GM23338 (cell line): Measurements from ENCODE around the gene ATR.

Experiments used
- CREB1 ChIP-seq: fragments of 250-450 bp; sonication (Bioruptor Pico); IDR thresholded peaks from 2 replicates; pipeline ENCODE4 v1.5.0; 2020; ENCODE audit warnings: low read depth, mild to moderate bottlenecking, moderate library complexity
- EZH2 ChIP-seq: fragments of 200-600 bp; sonication (generic); IDR thresholded peaks from one replicate; pipeline ENCODE4 v1.8.0; 2017; ENCODE audit warnings: antibody characterized with exemption, mild to moderate bottlenecking, low read depth; ENCODE audit not compliant: unreplicated experiment
- EZH2phosphoT487 ChIP-seq: fragments of 200-600 bp; sonication (generic); IDR thresholded peaks from one replicate; pipeline ENCODE4 v1.8.1; 2018; ENCODE audit warnings: antibody characterized with exemption; ENCODE audit not compliant: unreplicated experiment
- JUNB ChIP-seq: IDR thresholded peaks from one replicate; pipeline ENCODE4 v1.6.1; 2016; ENCODE audit warnings: antibody characterized with exemption; ENCODE audit not compliant: unreplicated experiment
- POLR2AphosphoS5 ChIP-seq: IDR thresholded peaks from 2 replicates; pipeline ENCODE4 v1.6.1; 2016; ENCODE audit warnings: antibody characterized with exemption, low read depth
- ZNF114 ChIP-seq: fragments of 250-450 bp; sonication (Bioruptor Pico); IDR thresholded peaks from 2 replicates; pipeline ENCODE4 v1.5.0; 2020; ENCODE audit warnings: mild to moderate bottlenecking, moderate library complexity
- TF ChIP-seq, protein P1 (sequence below), 2 experiments: fragments of 200-600 bp in 1 of 2; sonication (generic) in 1 of 2; conservative IDR thresholded peaks; 2 replicates each; pipeline versions ENCODE4 v1.5.1 to v1.6.1; 2016 to 2017; ENCODE audit warnings: antibody characterized with exemption in 2 of 2, low read depth in 2 of 2, mild to moderate bottlenecking in 2 of 2, moderate library complexity in 1 of 2
- TF ChIP-seq, protein P2 (sequence below): IDR thresholded peaks from one replicate; pipeline ENCODE4 v1.6.1; 2018; ENCODE audit warnings: antibody characterized with exemption; ENCODE audit not compliant: unreplicated experiment
- TF ChIP-seq, protein P3 (sequence below): fragments of 250-450 bp; sonication (Bioruptor Pico); IDR thresholded peaks from 2 replicates; pipeline ENCODE4 v1.5.0; 2020; ENCODE audit warnings: mild to moderate bottlenecking, moderate library complexity
- TF ChIP-seq, protein P4 (sequence below): IDR thresholded peaks from 2 replicates; pipeline ENCODE4 v1.6.1; 2016; ENCODE audit warnings: antibody characterized with exemption

DNA sequence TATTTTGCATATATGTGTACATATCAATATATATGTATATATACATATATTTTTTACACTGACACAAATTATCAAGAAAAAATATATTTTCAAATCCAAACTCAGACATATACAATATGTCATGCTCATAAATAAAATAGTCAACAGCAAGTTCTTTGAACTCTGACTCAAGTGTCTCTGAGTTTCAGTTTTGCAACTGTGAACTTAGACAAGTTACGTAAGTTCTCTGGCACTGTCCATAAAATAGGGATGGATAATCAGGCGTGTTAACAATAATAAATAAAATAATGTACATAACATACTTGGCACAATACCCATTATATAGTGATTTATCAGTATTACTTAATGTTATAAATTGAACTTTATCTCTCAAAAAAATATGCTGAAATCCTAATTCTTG is 118.6 kb downstream of the ATR start:
- TF ChIP-seq, protein P1, sequence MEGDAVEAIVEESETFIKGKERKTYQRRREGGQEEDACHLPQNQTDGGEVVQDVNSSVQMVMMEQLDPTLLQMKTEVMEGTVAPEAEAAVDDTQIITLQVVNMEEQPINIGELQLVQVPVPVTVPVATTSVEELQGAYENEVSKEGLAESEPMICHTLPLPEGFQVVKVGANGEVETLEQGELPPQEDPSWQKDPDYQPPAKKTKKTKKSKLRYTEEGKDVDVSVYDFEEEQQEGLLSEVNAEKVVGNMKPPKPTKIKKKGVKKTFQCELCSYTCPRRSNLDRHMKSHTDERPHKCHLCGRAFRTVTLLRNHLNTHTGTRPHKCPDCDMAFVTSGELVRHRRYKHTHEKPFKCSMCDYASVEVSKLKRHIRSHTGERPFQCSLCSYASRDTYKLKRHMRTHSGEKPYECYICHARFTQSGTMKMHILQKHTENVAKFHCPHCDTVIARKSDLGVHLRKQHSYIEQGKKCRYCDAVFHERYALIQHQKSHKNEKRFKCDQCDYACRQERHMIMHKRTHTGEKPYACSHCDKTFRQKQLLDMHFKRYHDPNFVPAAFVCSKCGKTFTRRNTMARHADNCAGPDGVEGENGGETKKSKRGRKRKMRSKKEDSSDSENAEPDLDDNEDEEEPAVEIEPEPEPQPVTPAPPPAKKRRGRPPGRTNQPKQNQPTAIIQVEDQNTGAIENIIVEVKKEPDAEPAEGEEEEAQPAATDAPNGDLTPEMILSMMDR (conservative IDR thresholded peaks at IDR 0.05; ENCODE audit: low read depth in 2 of 2), result no peak
- no peak for TF ChIP-seq JUNB
- TF ChIP-seq ZNF114, result no peak
- TF ChIP-seq POLR2AphosphoS5, result no peak
- TF ChIP-seq EZH2, result no peak
- no peak for TF ChIP-seq EZH2phosphoT487
- TF ChIP-seq, protein P2, sequence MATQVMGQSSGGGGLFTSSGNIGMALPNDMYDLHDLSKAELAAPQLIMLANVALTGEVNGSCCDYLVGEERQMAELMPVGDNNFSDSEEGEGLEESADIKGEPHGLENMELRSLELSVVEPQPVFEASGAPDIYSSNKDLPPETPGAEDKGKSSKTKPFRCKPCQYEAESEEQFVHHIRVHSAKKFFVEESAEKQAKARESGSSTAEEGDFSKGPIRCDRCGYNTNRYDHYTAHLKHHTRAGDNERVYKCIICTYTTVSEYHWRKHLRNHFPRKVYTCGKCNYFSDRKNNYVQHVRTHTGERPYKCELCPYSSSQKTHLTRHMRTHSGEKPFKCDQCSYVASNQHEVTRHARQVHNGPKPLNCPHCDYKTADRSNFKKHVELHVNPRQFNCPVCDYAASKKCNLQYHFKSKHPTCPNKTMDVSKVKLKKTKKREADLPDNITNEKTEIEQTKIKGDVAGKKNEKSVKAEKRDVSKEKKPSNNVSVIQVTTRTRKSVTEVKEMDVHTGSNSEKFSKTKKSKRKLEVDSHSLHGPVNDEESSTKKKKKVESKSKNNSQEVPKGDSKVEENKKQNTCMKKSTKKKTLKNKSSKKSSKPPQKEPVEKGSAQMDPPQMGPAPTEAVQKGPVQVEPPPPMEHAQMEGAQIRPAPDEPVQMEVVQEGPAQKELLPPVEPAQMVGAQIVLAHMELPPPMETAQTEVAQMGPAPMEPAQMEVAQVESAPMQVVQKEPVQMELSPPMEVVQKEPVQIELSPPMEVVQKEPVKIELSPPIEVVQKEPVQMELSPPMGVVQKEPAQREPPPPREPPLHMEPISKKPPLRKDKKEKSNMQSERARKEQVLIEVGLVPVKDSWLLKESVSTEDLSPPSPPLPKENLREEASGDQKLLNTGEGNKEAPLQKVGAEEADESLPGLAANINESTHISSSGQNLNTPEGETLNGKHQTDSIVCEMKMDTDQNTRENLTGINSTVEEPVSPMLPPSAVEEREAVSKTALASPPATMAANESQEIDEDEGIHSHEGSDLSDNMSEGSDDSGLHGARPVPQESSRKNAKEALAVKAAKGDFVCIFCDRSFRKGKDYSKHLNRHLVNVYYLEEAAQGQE, result no peak
- TF ChIP-seq CREB1, result no peak
- TF ChIP-seq, protein P3, sequence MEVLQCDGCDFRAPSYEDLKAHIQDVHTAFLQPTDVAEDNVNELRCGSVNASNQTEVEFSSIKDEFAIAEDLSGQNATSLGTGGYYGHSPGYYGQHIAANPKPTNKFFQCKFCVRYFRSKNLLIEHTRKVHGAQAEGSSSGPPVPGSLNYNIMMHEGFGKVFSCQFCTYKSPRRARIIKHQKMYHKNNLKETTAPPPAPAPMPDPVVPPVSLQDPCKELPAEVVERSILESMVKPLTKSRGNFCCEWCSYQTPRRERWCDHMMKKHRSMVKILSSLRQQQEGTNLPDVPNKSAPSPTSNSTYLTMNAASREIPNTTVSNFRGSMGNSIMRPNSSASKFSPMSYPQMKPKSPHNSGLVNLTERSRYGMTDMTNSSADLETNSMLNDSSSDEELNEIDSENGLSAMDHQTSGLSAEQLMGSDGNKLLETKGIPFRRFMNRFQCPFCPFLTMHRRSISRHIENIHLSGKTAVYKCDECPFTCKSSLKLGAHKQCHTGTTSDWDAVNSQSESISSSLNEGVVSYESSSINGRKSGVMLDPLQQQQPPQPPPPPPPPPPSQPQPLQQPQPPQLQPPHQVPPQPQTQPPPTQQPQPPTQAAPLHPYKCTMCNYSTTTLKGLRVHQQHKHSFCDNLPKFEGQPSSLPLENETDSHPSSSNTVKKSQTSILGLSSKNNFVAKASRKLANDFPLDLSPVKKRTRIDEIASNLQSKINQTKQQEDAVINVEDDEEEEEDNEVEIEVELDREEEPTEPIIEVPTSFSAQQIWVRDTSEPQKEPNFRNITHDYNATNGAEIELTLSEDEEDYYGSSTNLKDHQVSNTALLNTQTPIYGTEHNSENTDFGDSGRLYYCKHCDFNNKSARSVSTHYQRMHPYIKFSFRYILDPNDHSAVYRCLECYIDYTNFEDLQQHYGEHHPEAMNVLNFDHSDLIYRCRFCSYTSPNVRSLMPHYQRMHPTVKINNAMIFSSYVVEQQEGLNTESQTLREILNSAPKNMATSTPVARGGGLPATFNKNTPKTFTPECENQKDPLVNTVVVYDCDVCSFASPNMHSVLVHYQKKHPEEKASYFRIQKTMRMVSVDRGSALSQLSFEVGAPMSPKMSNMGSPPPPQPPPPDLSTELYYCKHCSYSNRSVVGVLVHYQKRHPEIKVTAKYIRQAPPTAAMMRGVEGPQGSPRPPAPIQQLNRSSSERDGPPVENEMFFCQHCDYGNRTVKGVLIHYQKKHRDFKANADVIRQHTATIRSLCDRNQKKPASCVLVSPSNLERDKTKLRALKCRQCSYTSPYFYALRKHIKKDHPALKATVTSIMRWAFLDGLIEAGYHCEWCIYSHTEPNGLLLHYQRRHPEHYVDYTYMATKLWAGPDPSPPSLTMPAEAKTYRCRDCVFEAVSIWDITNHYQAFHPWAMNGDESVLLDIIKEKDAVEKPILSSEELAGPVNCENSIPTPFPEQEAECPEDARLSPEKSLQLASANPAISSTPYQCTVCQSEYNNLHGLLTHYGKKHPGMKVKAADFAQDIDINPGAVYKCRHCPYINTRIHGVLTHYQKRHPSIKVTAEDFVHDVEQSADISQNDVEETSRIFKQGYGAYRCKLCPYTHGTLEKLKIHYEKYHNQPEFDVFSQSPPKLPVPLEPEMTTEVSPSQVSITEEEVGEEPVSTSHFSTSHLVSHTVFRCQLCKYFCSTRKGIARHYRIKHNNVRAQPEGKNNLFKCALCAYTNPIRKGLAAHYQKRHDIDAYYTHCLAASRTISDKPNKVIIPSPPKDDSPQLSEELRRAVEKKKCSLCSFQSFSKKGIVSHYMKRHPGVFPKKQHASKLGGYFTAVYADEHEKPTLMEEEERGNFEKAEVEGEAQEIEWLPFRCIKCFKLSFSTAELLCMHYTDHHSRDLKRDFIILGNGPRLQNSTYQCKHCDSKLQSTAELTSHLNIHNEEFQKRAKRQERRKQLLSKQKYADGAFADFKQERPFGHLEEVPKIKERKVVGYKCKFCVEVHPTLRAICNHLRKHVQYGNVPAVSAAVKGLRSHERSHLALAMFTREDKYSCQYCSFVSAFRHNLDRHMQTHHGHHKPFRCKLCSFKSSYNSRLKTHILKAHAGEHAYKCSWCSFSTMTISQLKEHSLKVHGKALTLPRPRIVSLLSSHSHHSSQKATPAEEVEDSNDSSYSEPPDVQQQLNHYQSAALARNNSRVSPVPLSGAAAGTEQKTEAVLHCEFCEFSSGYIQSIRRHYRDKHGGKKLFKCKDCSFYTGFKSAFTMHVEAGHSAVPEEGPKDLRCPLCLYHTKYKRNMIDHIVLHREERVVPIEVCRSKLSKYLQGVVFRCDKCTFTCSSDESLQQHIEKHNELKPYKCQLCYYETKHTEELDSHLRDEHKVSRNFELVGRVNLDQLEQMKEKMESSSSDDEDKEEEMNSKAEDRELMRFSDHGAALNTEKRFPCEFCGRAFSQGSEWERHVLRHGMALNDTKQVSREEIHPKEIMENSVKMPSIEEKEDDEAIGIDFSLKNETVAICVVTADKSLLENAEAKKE, result no peak
- TF ChIP-seq, protein P4, sequence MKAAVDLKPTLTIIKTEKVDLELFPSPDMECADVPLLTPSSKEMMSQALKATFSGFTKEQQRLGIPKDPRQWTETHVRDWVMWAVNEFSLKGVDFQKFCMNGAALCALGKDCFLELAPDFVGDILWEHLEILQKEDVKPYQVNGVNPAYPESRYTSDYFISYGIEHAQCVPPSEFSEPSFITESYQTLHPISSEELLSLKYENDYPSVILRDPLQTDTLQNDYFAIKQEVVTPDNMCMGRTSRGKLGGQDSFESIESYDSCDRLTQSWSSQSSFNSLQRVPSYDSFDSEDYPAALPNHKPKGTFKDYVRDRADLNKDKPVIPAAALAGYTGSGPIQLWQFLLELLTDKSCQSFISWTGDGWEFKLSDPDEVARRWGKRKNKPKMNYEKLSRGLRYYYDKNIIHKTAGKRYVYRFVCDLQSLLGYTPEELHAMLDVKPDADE, result no peak
